NCI-H446 treated with DMSO at 0.1 percent for 48 hours (cell line): ENCODE data around the gene BEND6.

Source experiments
- DNase-seq: peaks from one replicate; lab custom pipeline; 2025; lab: John Stamatoyannopoulos, UW

BEND6 gene

DNA sequence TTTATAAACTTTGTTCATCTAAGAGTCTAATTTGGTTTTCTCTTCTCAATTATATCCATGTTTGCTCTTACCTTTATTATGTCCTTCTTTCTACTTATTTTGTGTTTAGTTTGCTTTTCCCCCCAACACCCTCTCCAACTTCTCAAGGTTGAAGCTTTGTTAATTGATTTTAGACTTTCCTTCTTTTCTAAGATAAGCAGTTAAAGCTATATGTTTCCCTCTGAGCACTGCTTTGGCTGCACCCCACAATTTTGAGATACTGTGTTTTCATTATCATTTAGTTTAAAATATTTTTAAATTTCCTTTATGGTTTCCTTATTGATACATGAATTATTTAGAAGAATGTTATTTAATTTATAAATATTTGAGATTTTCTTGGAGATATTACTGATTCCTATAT, 13.9 kb upstream of the BEND6 start:
- no peak for DNase-seq

DNA sequence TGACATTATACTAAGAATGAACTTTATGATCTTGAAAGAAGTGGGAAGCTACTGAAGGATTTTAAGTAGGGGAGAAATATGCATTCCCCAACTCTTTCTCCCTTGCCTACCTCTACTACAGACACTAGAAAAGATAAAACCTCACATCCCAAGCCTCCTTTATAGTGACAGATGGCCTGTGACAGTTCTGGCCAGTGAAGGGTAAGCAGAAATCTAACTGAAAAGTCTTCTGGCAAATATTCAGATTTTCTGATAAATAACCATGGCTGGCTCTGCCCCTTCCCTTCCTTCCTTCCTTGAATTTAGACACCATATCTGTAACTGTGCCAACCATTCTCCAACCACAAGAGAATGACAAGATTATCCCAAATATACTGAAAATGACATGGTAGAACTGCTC, 10.2 kb upstream of the BEND6 start:
- peak; percentile 96 for DNase-seq

DNA sequence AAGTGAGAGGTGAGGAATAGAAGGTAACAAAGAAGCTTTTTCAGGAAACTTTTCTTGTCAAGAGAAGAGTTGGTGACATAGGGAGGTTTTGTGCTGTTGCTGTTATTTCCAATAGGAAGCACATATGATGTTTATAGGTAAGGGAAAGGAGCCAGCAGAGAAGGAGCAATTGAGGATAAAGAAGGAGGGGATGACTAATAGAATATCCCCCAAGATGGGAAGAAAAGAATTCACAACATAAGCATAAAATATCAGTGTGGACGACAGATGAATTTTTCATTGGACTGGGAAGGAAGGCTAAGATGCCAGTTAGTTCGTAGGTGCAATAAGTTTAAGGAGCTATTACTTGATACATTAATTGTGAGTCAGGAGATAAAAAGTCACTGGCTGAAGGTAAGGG, 8.5 kb upstream of the BEND6 start:
- peak; percentile 52 for DNase-seq

DNA sequence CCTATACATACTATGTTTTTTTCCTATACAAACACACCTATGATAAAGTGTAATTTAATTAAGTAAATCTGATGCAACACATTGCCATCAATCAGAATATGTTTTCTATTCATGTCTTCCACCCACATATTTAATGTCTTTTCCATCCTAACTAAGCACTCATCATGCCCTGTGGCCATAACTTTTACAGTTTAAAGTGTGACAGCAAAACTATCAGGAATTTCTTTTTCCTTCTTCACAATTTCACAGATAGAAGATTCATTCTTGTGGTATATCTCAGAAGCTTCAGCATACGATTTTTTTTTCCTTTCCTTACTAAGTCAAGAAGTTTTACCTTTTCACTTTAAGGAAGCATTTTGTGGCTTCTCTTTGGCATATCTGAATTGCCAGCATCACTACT, 7.0 kb upstream of the BEND6 start:
- no peak for DNase-seq

DNA sequence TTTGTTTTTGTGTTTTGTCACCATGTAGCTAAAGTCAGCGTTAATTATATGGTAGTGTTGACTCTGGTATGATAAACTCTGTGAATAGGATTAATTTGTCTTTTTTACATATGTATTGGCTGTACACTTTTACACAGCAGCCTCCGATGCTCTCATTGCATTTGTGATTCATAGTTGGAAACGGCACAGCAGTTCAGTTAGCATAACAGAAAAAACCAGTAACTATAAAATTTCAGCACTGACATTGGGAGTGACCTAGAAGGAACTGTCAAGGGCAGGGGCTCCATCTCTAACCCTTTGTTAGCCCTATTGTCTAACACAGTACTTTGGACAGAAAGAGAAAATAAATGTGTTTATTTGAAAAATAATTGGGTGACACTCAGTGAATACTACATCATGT, 5.6 kb upstream of the BEND6 start:
- no peak for DNase-seq

DNA sequence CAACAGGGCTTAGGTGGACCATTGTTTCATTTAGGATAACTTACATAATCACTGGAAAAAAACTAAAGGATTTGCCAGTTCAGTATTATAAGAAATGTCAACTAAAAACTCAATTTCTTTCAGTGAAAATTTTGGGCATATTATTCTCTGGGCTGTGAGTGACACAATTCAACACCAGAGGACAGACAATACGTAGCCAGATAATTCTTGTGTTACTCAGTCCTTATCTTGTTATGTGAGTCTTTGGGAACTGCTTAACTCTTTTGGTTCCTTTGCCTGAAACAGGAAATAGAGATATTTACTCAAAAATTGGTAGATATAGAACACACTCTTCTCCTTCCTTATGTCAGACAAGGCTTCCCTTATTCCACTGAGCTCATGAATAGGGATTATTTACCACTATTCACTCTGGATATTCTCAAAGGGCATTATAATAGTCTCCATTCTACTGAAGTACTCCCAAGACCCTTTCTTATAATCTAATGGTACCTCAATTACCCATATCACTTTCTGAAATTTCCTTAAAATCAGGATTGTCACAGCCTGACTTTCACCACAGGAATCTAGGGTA, 4.9 kb upstream of the BEND6 start:
- DNase-seq, result no peak

DNA sequence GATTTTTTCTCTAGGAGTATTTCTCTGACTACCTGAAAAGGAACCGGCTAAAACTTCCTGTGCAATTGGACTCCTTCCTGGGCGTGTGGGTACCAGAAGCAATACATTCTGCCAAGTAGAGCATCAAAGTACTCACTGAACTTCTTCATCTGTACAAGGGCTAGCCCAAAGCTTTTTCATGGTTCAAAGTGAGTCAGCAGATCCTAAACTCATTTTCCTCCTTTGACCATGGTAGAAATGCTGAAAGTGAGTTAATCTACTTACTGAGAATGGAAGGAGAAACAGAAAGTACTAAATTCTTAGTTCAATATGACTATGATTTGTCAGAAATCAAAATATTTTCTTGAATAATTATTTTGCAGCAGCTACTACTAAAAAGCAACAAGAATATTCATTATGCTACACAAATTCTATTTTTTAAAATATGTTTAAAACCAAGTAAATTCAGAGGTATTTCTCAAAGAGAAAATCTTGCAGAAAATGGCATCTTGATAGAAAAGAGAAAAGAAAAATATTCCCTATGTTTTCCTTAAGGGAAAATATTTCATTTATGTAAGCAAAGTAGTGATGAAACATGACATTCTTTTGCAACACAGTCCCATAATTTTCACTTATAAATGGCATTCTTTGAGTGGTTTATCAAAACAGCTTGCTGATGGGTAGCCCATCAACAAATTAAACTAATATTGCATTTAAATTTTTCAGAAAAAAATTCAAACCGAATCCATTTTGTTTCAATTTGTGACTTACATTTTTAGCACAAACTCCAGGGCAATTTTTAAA, 3.7 kb upstream of the BEND6 start:
- no peak for DNase-seq

DNA sequence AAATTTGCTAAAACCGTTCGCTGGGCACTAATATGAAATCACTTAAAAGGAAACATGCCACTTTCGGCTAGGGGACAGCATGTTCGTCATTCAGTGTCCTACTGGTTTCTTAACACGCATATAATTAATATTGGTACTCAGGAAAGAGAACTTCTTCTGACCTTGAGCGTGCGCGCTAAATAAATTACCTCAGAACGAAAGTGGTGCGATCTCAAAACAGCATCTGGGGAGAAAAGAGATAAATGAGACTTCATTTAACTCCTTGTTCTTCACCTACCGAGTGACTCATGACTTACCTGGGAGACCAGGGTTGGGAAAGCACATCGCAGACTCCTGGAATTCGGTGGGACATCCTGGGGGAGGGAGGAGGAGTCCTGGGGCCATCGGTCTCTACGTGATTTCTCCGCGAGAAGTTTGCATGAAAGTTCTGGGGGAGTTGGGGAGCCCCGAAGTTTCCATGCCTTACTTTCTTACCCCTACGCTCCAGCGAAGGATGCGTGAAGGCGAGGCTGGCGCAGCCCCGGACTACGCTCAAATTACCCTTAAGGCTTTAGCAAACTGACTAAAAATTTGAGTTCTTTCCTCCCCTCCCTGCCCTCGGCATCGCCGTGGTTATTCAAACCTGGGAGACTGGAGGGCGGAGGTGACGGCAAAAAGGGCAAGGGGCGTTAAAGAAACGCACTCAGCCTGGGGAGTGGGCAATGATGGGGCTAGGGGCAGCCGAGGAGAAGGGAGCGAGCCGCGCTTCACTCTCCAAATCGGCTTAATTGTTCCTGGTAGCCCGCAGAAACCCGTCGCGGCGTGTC, 1.1 kb upstream of the BEND6 start:
- DNase-seq, result no peak

DNA sequence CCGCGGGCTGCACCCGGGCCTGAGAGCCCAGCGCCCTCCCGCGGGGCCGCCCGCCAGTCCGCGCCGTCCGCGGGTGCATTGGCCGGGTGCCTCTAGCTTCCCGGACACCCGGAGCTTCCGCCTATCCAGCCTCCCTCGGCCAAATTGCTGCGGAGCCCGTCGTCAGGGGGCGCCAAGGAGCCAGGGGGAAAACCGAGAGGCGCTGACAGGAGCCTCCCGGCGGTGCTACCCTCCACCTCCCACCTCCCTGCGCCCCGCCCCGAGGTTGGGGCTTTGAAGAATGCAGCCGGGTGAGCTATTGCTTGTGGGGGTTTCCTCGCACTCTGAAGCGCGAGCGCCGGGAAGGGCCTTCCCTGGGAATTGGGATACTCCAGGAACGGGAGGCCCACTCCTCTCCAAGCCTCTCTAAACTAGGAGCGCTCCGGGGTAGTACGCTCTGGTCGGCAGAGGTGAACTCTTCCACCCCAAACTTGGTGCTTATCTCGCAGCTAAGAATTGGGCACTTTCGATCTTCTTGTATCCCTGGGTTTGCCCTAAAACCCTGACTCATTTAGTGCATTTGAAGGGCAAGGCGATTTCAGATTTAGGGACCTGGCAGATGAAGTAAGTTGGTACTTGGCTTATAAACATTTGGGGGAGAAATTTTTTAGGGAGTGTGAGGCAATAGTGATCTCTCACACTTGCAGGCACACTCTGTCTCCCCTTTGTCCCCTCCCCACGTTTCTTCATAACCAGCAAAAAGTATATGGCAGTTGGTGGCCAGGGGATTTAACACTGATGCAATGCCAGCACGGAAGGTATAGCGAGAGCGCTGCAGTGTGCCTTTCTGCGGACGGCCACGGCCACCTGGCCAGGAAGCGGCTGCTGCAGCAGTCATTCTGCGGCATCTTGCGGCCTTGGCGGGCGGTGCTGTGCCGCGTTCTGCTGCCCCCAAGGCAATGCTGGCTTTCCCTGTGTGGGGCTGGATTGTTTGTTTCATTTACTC, 556 bp downstream of the BEND6 start:
- peak; percentile 95 for DNase-seq

DNA sequence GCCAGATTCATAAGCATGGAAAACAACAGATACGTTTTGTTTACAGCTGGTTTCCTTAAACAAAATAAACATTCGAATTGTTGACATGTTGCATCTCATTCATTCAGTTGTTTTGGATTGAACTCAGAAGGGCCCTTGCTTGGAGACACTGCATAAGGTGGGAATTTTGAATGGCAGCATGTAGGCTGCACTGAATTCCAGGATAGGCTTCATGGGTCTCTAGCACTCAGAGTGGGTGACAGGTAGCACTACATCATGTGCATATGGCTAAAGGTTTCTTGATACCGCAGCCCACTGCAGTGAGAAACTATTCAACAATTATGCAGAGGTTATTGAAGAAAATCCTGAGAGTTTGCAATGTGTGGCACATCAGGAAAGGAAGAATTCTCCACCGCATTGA, 1.6 kb downstream of the BEND6 start:
- no peak for DNase-seq

DNA sequence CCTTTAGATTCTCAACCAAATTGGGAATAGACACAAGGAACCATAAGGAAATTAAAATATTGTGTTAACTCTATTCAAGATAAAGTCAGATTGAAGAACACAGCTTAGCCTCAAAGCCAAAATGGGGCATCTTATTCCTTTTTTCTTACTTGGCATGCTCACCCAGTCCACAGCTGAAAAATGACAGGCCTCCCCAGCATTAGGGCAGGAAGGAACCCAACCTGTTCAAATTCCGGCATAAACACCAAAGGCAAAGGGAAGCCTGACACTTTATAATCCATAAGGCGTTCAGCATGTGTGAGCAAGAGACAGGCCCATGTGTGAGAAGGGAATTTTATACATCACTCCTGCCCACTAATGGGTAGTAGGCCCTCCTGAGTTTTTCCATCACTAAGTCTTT, 2.9 kb downstream of the BEND6 start:
- no peak for DNase-seq

DNA sequence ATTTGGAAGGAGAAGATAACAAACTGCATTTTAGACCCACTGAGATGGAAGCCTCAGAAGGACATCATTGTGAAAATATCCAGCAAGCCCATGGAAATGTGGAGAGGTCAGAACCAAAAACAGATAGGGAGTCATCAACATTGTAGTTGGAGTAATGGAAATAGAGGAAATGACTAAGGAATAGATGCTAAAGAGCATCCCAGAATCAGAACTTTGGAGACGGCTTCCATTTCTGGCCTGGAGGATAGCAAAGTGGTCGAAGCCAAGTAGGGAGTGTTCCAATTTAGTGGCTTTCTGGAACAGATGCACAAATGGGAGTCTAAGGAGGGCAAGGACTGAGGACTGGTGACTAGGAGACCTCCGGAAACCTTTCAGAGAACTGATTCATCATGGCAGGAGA, 3.6 kb downstream of the BEND6 start:
- peak; percentile 43 for DNase-seq

DNA sequence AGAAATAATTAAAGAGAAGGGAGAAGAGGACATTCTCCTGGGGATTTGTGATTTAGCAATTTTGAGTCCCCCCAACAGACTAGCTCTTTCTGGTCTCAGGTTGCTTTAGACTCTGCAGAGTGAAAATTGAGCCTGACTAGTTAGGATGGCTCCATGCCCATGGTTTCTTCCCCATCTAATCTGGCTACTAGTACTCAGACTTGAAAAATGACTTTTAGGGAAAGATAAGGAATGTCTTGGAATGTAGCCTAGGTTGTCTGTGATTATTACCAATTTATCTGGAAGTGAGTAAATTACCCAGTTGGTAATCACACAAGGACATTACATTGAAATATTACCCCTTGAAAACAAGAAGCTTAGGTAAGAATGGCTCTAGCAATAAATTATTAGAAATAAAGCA, 4.2 kb downstream of the BEND6 start:
- no peak for DNase-seq

DNA sequence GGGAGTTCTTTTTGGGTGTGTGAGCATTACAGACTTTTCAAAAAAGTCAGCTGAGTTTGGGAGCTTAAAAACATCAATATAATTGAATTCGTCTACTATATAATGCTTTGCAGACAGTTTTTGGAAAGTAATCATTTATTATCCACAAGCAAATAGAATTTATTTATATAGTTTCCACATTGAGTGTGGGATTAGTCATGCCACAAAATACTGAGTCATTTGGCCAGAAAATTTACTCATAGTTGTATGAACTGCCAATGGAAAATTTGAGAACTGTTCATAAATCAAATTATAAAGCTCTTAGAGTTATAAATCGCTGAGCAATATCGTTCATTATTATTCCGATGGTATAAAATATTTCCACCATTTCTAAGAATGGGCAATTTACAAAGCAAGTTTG, 5.0 kb downstream of the BEND6 start:
- peak; percentile 43 for DNase-seq

DNA sequence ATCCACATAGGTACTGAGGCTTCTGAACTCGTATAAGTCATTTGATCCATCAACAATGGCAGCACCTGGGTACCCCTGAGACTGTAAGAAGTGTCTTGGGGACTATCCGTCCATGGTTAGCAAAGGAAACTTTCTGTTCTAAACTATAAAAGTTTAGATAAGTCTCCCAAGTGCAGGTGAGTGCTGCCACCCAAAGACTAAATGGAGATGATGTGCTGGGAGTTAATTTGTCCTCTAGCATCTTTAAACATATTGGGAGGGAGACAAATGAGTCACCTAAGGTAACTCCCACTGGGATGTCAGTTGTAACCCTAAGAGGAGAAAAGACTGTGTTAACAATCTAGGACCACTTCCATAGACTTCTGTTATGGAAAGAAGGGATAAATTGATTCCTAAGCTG, 6.2 kb downstream of the BEND6 start:
- no peak for DNase-seq

DNA sequence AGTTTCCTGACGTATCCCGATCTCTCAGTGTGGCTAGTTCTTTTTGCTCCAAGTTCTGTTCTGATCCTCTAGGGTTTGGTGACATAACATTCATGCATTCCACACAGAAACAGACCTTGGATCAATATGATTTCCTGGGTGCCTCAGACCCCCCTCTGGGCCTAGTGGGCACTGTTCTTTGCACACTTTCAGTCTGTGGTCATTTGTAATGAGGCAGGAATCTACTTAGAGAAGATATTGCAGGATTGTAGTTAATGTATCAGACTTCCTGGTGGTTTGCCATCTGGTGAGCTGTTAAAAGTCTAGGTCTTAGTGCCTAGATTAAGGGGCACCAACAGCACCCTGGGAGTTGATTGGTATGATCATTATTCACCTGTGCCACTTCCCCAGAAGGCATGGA, 7.5 kb downstream of the BEND6 start:
- no peak for DNase-seq

DNA sequence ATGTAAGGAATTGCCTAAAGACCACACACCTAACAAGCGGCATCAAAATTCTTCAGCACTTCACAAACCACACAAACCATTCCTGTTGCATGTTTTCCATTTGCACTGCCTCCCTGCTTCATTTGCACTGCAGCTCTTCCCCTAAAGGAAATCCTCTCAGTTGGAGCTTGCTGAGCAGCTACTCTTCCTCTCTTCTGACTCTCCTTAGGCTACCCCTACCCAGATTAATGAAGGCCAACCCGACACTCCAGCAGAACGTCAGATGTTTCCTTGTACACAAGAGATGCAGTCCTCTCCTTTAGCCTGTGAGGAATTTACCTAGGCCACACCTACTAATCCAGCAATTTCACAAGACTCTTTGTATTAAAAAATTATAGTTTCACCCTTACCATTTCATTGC, 8.1 kb downstream of the BEND6 start:
- no peak for DNase-seq

DNA sequence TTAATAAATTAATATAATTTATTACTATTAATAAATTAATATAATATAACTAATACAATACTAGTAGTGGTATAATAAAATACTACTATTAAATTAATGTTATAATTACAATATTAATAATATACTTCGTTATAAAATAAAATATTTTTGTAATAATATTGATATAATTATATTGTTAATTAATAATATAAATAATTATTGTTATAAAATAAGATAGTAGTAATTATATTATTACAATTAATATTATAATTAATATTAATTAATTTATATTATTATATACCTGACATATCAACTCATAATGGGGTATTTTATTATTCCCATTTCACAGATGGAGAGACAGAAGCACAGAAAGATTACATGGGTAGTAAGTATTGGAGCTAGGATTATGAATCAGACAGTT, 8.9 kb downstream of the BEND6 start:
- no peak for DNase-seq

DNA sequence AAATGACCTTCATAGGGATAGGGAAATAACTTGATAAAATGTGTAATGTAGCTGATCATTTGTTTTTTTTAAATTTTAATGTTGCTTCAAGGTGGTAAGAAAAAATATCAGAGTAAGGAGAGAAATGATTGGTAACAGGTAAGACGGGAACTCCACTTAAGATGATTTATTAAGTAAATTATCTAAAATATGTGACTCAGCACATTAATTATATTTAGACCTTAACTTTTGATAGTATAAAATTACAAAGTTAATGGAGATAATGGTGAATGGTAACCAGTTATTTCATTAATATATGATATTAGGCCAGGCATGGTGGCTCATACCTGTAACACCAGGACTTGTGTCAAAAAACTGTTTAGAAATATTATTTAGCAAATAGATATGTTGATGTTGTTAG, 10.2 kb downstream of the BEND6 start:
- DNase-seq, result no peak

DNA sequence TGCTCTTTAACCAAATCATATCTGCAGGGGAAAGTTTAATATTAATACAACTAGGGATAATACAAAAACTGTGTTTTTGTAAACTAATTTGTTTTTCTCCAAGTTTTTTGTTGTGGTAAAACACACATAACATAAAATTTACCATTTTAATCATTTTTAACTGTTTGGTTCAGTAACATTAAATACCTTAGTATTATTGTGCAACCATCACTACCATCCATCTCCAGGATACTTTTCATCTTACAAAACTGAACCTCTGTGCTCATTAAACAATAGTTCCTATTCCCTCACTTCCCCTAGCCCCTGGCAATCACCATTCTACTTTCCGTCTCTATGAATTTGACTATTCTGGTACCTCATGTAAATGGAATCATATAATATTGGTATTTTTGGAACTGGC, 15.9 kb downstream of the BEND6 start:
- no peak for DNase-seq

DNA sequence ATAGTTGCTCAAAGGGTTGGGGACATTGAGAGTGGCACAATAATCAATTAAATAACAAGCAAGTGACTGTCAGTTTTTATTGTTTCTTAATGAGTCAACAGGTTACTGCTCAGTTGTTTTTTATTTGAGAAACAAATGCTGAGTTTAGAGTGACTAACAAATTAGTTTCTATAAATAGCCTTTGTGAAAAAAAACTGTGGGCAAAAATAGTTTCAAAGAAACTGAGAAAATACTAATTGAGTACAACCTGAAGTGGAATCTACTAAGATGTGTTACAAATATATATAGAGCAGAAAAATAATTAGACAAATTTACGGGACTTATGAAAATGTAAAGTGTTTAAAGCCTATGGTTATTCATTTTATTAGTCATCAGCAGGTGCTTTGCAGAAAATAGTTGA, 22.3 kb downstream of the BEND6 start:
- no peak for DNase-seq

DNA sequence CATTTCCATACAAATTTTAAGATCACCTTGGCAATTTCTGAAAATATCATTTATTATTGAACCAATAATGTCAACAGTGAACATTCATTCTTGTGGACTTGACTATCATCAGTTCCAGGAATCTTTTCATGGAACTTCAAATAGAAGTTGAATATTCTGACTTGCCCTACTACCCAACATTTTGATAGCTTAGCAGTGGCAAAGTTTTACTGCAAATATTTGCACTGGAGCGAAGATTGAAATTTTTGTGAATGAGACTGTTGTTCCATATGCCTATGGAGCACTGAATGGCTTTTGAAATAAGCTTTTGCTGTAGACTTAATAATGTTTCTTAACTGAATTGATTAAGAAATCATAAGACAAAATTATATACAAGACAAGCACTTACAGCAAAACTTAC, 23.6 kb downstream of the BEND6 start:
- DNase-seq, result no peak
